ENCODE measurements around the gene HDAC3. TPM values are rescaled to one million over a fixed set of nuclear protein-coding genes. Genes with fewer than 3 reads are reported as not detected.

The HDAC3 gene
- total RNA-seq, 2 experiments from 2014 or later, result 88.1 to 91.8 TPM

DNA sequence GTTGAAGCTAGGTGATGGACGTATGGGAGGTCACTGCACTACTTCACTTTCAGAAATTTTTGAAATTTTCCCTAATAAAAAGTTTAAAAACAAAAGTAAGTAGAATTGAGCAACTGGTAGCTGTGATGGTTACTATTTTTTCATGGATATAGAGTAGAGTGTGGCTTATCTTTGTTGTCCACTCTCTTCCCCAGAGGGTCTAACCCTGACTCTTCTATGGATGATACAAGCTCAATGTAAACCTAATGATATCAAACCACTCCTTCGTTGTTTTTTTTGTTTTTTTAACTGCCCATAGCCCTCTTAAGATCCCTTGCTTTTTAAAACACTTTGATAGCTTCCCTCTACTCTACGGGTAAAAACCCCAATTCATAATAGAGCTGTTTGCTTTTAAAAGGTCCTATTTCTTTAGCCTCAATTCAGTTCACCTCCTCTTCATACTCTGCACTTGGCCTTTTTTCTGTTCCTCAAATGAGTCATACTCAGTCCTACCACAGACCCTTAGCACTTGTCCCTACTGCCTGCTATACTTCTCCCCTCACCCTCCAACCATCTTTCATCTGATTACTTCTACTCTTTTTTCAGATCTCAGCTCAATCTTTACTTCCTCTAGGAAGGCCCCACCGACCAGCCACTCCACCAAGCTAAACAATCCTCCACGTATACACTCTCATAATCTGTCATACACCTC is 2.6 kb downstream of the HDAC3 start:
- POLR2A ChIA-PET, result interaction anchor here (1.0 to 1.1 kb wide), 2 partner anchors 9 to 42 kb away, joined by 4 read pairs; no protein-coding TSS in a partner anchor
- no peak for DNase-seq
- H3K4me3 Mint-ChIP-seq, result no peak overlapping the region
- ATAC-seq, result no peak
- no peaks in the 10 kb centered on the region for H3K9me3 Mint-ChIP-seq (ENCODE audit: insufficient read depth)
- H3K4me1 Mint-ChIP-seq (ENCODE audit: low read depth), result peaks cover 39% of the 10 kb centered on the region
- H3K36me3 Mint-ChIP-seq (ENCODE audit: low read depth), result peaks cover 43% of the 10 kb centered on the region
- no peaks in the 10 kb centered on the region for H3K27me3 Mint-ChIP-seq (ENCODE audit: low read depth)
- CTCF ChIA-PET, result interaction anchor here (0.8 to 13.0 kb wide), 7 partner anchors 11 to 70 kb away, joined by 3 to 206 read pairs (median 12); partner anchors contain the start of gene DIAPH1
- peak overlapping the region; percentile 61 for H3K27ac Mint-ChIP-seq

GRCh38 chr5:141632650-141633049 is 4.0 kb downstream of the HDAC3 start:
- ChIA-PET CTCF (interaction anchor here (1.0 to 13.0 kb wide), 7 partner anchors 9 to 68 kb away, joined by 3 to 206 read pairs (median 12); partner anchors contain the start of gene DIAPH1), POLR2A (interaction anchor here (1.0 kb wide), 1 partner anchor 13 kb away, joined by 4 read pairs; the partner anchor contains the start of gene DIAPH1)
- H3K4me3 Mint-ChIP-seq, result no peak overlapping the region
- no peaks in the 10 kb centered on the region for H3K27me3 Mint-ChIP-seq (ENCODE audit: low read depth)
- no peak for DNase-seq
- ATAC-seq, result no peak
- peaks cover 49% of the 10 kb centered on the region for H3K36me3 Mint-ChIP-seq (ENCODE audit: low read depth)
- H3K27ac Mint-ChIP-seq, result no peak overlapping the region
- no peaks in the 10 kb centered on the region for H3K9me3 Mint-ChIP-seq (ENCODE audit: insufficient read depth)
- H3K4me1 Mint-ChIP-seq (ENCODE audit: low read depth), result peaks cover 30% of the 10 kb centered on the region

DNA sequence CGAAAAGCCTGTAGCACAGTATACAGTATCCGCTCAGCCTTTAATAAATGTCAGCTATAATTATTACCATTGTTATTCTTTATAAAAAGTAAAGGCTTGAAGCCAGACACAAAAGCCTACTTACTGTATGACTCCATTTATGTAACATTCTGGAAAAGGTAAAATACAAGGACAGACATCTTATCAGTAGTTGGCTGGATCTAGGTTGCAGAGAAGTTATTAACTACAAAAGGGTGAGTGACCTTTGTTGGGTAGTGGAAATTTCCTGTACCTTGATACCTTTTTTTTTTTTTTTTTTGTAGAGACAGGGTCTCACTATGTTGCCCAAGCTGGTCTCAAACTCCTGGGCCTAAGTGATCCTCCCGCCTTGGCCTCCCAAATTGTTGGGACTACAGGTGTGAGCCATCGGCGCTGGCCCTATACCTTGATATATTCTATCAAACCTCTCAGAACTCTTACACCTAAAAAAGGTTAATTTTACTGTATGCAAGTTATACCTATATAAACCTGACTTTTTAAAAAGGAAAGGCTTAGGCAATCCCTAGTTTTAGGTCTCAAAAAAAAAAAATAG is 6.0 kb downstream of the HDAC3 start:
- no peak overlapping the region for H3K4me3 Mint-ChIP-seq
- peaks cover 61% of the 10 kb centered on the region for H3K36me3 Mint-ChIP-seq (ENCODE audit: low read depth)
- ATAC-seq, result no peak
- no peaks in the 10 kb centered on the region for H3K27me3 Mint-ChIP-seq (ENCODE audit: low read depth)
- POLR2A ChIA-PET, result no interaction called here
- H3K4me1 Mint-ChIP-seq (ENCODE audit: low read depth), result peaks cover 23% of the 10 kb centered on the region
- H3K9me3 Mint-ChIP-seq (ENCODE audit: insufficient read depth), result no peaks in the 10 kb centered on the region
- DNase-seq, result no peak
- H3K27ac Mint-ChIP-seq, result no peak overlapping the region
- CTCF ChIA-PET, result interaction anchor here (1.1 to 13.0 kb wide), 5 partner anchors 13 to 66 kb away, joined by 5 to 206 read pairs (median 20); partner anchors contain the start of gene DIAPH1

- Mint-ChIP-seq H3K4me3 (no peak overlapping the region), H3K27me3 (ENCODE audit: low read depth) (no peaks in the 10 kb centered on the region), H3K4me1 (ENCODE audit: low read depth) (peaks cover 15% of the 10 kb centered on the region), H3K27ac (no peak overlapping the region), H3K36me3 (ENCODE audit: low read depth) (peaks cover 65% of the 10 kb centered on the region), H3K9me3 (ENCODE audit: insufficient read depth) (no peaks in the 10 kb centered on the region)
- ChIA-PET CTCF (interaction anchor here (0.7 to 13.0 kb wide), 5 partner anchors 9 to 64 kb away, joined by 3 to 206 read pairs (median 6); partner anchors contain the start of gene DIAPH1), POLR2A (interaction anchor here (3.1 kb wide), 1 partner anchor 8 kb away, joined by 24 read pairs; the partner anchor contains the start of genes HDAC3 and RELL2)
- no peak for ATAC-seq
- DNase-seq, result no peak
These were observed 8.4 kb downstream of the HDAC3 start for GRCh38 chr5:141628175-141628788.

DNA sequence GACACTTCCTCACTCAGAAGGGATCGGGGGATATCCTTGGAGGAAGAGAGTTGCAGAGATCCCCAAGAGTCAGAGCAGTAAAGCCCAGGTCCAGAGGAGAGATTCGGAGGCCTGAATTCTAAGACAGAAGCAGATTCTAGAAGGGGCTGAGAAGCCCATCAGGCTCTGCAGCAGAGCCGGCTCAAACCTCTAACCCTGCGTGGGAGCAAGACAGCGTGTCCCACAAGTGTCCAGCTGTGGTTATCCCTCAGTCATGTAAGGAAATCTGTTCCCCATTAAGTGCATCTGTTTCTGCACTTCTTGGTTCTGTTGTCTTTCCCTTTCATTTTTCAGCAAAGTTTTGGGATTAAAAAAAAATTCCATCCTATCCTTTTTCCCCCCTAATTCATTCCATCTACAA is 13.0 kb downstream of the HDAC3 start:
- Mint-ChIP-seq H3K36me3 (ENCODE audit: low read depth) (peaks cover 63% of the 10 kb centered on the region), H3K9me3 (ENCODE audit: insufficient read depth) (no peaks in the 10 kb centered on the region), H3K27me3 (ENCODE audit: low read depth) (no peaks in the 10 kb centered on the region), H3K4me3 (peak overlapping the region; percentile 15), H3K4me1 (ENCODE audit: low read depth) (peaks cover 37% of the 10 kb centered on the region), H3K27ac (peak overlapping the region; percentile 85)
- POLR2A ChIA-PET, result interaction anchor here (0.5 to 1.9 kb wide), 3 partner anchors 20 to 1280 kb away, joined by 3 to 6 read pairs (median 4); no protein-coding TSS in a partner anchor
- no peak for ATAC-seq
- DNase-seq, result no peak
- CTCF ChIA-PET, result interaction anchor here (0.7 to 8.2 kb wide), 8 partner anchors 9 to 59 kb away, joined by 4 to 84 read pairs (median 10); partner anchors contain the start of genes HDAC3 and RELL2

DNA sequence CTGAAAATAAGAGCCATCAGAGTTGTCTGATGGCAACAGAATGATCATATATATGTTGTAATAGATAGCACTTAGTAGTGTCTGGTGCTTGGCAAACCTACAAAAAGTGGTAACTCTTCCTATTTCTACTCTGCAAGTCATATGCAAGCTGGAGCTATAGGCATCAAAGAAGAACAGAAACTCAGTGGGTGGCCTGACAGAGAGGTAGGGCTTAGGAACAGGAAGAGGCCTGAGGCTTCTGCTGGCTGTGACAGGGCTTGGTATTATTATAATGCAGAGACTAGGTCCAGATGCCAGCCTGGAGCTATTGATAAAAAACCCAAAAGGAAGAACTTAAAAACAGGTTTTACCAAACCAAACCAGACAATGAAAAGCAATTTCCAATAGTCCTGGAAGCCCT is 13.5 kb downstream of the HDAC3 start:
- ATAC-seq (peak; percentile 21), DNase-seq (peak; percentile 61)
- Mint-ChIP-seq H3K27ac (peak overlapping the region; percentile 85), H3K4me3 (peak overlapping the region; percentile 15), H3K9me3 (ENCODE audit: insufficient read depth) (no peaks in the 10 kb centered on the region), H3K36me3 (ENCODE audit: low read depth) (peaks cover 60% of the 10 kb centered on the region), H3K27me3 (ENCODE audit: low read depth) (no peaks in the 10 kb centered on the region), H3K4me1 (ENCODE audit: low read depth) (peaks cover 37% of the 10 kb centered on the region)
- POLR2A ChIA-PET, result interaction anchor here (0.5 to 1.9 kb wide), 4 partner anchors 13 to 1280 kb away, joined by 3 to 6 read pairs (median 4); no protein-coding TSS in a partner anchor
- CTCF ChIA-PET, result interaction anchor here (0.7 to 8.2 kb wide), 9 partner anchors 9 to 59 kb away, joined by 4 to 84 read pairs (median 9); partner anchors contain the start of genes HDAC3 and RELL2

- ATAC-seq (peak; percentile 90), DNase-seq (peak; percentile 98)
- Mint-ChIP-seq H3K27me3 (ENCODE audit: low read depth) (no peaks in the 10 kb centered on the region), H3K4me3 (peak within 1 kb of the TSS; percentile 98), H3K4me1 (ENCODE audit: low read depth) (peaks cover 59% of the 10 kb centered on the region), H3K27ac (peak within 1 kb of the TSS; percentile 98), H3K9me3 (ENCODE audit: insufficient read depth) (no peaks in the 10 kb centered on the region), H3K36me3 (ENCODE audit: low read depth) (peaks cover 63% of the 10 kb centered on the region)
- POLR2A ChIA-PET, result interaction anchor here (0.8 to 4.2 kb wide), 10 partner anchors 10 to 305 kb away, joined by 3 to 41 read pairs (median 4); partner anchors contain the start of genes HDAC3 and RELL2
- CTCF ChIA-PET, result interaction anchor here (0.7 to 9.0 kb wide), 24 partner anchors 11 to 1781 kb away, joined by 3 to 480 read pairs (median 6); partner anchors contain the start of genes FCHSD1, HDAC3 and RELL2
These were observed 17.7 kb downstream of the HDAC3 start, which contains the start of gene DIAPH1 for GRCh38 chr5:141618804-141619554. Gene DIAPH1, minus strand, starts transcription at chr5:141619000. Its CDS starts 86 bp downstream, at chr5:141618914.

- ATAC-seq (peak; percentile 35), DNase-seq (peak; percentile 62)
- POLR2A ChIA-PET, result interaction anchor here (0.8 to 4.2 kb wide), 13 partner anchors 10 to 306 kb away, joined by 3 to 41 read pairs (median 4); partner anchors contain the start of genes FCHSD1, HDAC3 and RELL2
- H3K4me3 Mint-ChIP-seq, result peak overlapping the region; percentile 98
- H3K4me1 Mint-ChIP-seq (ENCODE audit: low read depth), result peaks cover 58% of the 10 kb centered on the region
- H3K27me3 Mint-ChIP-seq (ENCODE audit: low read depth), result no peaks in the 10 kb centered on the region
- CTCF ChIA-PET, result interaction anchor here (0.7 to 9.0 kb wide), 19 partner anchors 10 to 1782 kb away, joined by 3 to 480 read pairs (median 7); partner anchors contain the start of genes FCHSD1, HDAC3 and RELL2
- peaks cover 61% of the 10 kb centered on the region for H3K36me3 Mint-ChIP-seq (ENCODE audit: low read depth)
- peak overlapping the region; percentile 98 for H3K27ac Mint-ChIP-seq
- H3K9me3 Mint-ChIP-seq (ENCODE audit: insufficient read depth), result no peaks in the 10 kb centered on the region
These were observed 18.4 kb downstream of the HDAC3 start for GRCh38 chr5:141618030-141618803.

GRCh38 chr5:141617682-141618029 is 19.0 kb downstream of the HDAC3 start:
- ATAC-seq (no peak), DNase-seq (no peak)
- ChIA-PET POLR2A (interaction anchor here (0.8 to 4.2 kb wide), 6 partner anchors 9 to 37 kb away, joined by 3 to 39 read pairs (median 6); partner anchors contain the start of genes FCHSD1, HDAC3 and RELL2), CTCF (interaction anchor here (1.1 to 9.0 kb wide), 7 partner anchors 10 to 343 kb away, joined by 4 to 480 read pairs (median 108); partner anchors contain the start of genes HDAC3 and RELL2)
- peaks cover 65% of the 10 kb centered on the region for H3K36me3 Mint-ChIP-seq (ENCODE audit: low read depth)
- no peaks in the 10 kb centered on the region for H3K27me3 Mint-ChIP-seq (ENCODE audit: low read depth)
- H3K9me3 Mint-ChIP-seq (ENCODE audit: insufficient read depth), result no peaks in the 10 kb centered on the region
- peak overlapping the region; percentile 98 for H3K4me3 Mint-ChIP-seq
- H3K27ac Mint-ChIP-seq, result peak overlapping the region; percentile 98
- peaks cover 58% of the 10 kb centered on the region for H3K4me1 Mint-ChIP-seq (ENCODE audit: low read depth)

DNA sequence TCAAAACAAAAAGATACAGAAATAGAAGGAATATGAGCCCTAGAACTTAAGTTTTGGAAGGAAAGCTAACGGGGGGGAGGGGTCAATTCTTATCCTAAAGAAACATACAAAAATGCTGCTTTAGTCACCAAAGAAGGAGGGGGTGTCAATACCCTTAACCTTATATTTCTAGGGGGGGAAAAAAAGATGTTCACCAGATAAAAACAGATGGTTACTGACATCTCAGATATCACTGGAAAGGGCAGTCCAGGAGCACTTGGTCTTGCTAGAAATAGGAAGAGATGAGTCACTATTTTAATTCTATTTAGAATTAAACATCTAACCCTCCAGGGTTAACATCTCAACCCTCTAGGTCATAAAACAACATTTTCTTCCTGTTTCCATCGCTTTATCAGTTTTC is 19.5 kb downstream of the HDAC3 start:
- no peak for ATAC-seq
- ChIA-PET POLR2A (interaction anchor here (0.8 to 4.2 kb wide), 7 partner anchors 8 to 34 kb away, joined by 3 to 39 read pairs (median 6); partner anchors contain the start of genes FCHSD1, HDAC3 and RELL2), CTCF (interaction anchor here (1.1 to 9.0 kb wide), 7 partner anchors 9 to 343 kb away, joined by 4 to 480 read pairs (median 108); partner anchors contain the start of genes HDAC3 and RELL2)
- no peak for DNase-seq
- Mint-ChIP-seq H3K4me1 (ENCODE audit: low read depth) (peaks cover 56% of the 10 kb centered on the region), H3K27ac (peak overlapping the region; percentile 98), H3K27me3 (ENCODE audit: low read depth) (no peaks in the 10 kb centered on the region), H3K9me3 (ENCODE audit: insufficient read depth) (no peaks in the 10 kb centered on the region), H3K4me3 (peak overlapping the region; percentile 98), H3K36me3 (ENCODE audit: low read depth) (peaks cover 68% of the 10 kb centered on the region)
